ENCODE results near the gene NKAIN1. TPM values are rescaled to one million over a fixed set of nuclear protein-coding genes. Genes with fewer than 3 reads are reported as not detected.
"Not testable (repeated sequence)": the region's sequence is repeated elsewhere in the genome, so short reads cannot be mapped to it uniquely, and the experiment has no call there.

NKAIN1 gene
- total RNA-seq, 6 donors from 2014 or later = 0.13 to 0.31 TPM; not detected in 4

DNA sequence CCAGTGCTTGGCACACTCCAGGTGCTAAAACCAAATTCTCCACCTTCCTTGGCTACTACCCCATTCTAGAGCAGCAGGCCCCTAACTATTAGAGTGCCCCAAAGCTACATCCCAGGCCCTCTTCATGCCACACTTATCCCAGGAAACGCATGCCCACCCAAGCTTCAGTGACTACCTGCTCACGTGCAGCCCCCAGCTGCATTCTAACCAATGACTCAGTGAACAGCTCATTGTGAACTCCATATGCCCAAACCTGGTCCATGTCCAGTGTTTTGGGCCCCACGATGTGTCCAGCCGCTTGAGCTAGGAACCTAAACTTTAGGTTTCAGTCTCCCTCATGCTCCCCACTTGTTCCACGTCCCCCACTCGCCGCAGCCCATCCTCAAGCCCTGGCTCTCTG, 41.5 kb downstream of the NKAIN1 start:
- ATAC-seq (ENCODE audit: low FRiP score in 2 of 2) = no peak
- H3K36me3 ChIP-seq = no peaks in the 10 kb centered on the region

GRCh38 chr1:31196685-31197084, 43.0 kb downstream of the NKAIN1 start:
- DNase-seq (no peak), ATAC-seq (ENCODE audit: low FRiP score in 2 of 2) (peak in 1 of 2 donors; percentile 57)
- H3K27me3 ChIP-seq = no peaks in the 10 kb centered on the region
- H3K9me3 ChIP-seq = no peaks in the 10 kb centered on the region
- H3K27ac ChIP-seq = no peak overlapping the region
- 81 to 86% methylated on average over 2 of the region's 2 CpGs for WGBS, 2 donors
- TF ChIP-seq POLR2A (IDR thresholded peaks at IDR 0.05) = no peak
- TF ChIP-seq, protein P1, sequence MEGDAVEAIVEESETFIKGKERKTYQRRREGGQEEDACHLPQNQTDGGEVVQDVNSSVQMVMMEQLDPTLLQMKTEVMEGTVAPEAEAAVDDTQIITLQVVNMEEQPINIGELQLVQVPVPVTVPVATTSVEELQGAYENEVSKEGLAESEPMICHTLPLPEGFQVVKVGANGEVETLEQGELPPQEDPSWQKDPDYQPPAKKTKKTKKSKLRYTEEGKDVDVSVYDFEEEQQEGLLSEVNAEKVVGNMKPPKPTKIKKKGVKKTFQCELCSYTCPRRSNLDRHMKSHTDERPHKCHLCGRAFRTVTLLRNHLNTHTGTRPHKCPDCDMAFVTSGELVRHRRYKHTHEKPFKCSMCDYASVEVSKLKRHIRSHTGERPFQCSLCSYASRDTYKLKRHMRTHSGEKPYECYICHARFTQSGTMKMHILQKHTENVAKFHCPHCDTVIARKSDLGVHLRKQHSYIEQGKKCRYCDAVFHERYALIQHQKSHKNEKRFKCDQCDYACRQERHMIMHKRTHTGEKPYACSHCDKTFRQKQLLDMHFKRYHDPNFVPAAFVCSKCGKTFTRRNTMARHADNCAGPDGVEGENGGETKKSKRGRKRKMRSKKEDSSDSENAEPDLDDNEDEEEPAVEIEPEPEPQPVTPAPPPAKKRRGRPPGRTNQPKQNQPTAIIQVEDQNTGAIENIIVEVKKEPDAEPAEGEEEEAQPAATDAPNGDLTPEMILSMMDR (IDR thresholded peaks at IDR 0.05) = no peak
- TF ChIP-seq EP300 (IDR thresholded peaks at IDR 0.05) = no peak
- no peak for TF ChIP-seq POLR2AphosphoS5 (IDR thresholded peaks at IDR 0.05)
- H3K36me3 ChIP-seq = no peaks in the 10 kb centered on the region
- no peaks in the 10 kb centered on the region for H3K4me1 ChIP-seq
- H3K4me3 ChIP-seq = no peak overlapping the region

More for the DNA sequence above, 41.5 kb downstream of the NKAIN1 start:
- Histone ChIP-seq H3K9me3 (no peaks in the 10 kb centered on the region), H3K4me3 (no peak overlapping the region), H3K27me3 (no peaks in the 10 kb centered on the region), H3K4me1 (no peaks in the 10 kb centered on the region), H3K27ac (no peak overlapping the region)
- DNase-seq = no peak
- TF ChIP-seq POLR2A (IDR thresholded peaks at IDR 0.05) (no peak), EP300 (IDR thresholded peaks at IDR 0.05) (no peak), POLR2AphosphoS5 (IDR thresholded peaks at IDR 0.05) (no peak)
- TF ChIP-seq, protein P1 (IDR thresholded peaks at IDR 0.05) = no peak
- WGBS, 2 donors = 83 to 86% methylated on average over 7 of the region's 7 CpGs

GRCh38 chr1:31195267-31195666, 44.4 kb downstream of the NKAIN1 start:
- not testable (repeated sequence) for H3K4me1 ChIP-seq; H3K27me3 ChIP-seq; H3K36me3 ChIP-seq; H3K9me3 ChIP-seq; H3K27ac ChIP-seq; ATAC-seq (ENCODE audit: low FRiP score in 2 of 2); H3K4me3 ChIP-seq
- peak in 1 of 2 donors; percentile 52 for DNase-seq
- 86 to 94% methylated on average over 10 of the region's 10 CpGs for WGBS, 2 donors

- ATAC-seq (ENCODE audit: low FRiP score in 2 of 2) (no peak), DNase-seq (no peak)
- Histone ChIP-seq H3K36me3 (no peaks in the 10 kb centered on the region), H3K9me3 (no peaks in the 10 kb centered on the region), H3K27ac (no peak overlapping the region), H3K4me1 (no peaks in the 10 kb centered on the region), H3K4me3 (no peak overlapping the region), H3K27me3 (no peaks in the 10 kb centered on the region)
- 73 to 77% methylated on average over 5 of the region's 5 CpGs for WGBS, 2 donors
- TF ChIP-seq EP300 (IDR thresholded peaks at IDR 0.05) = no peak
These were observed 46.0 kb downstream of the NKAIN1 start for GRCh38 chr1:31193729-31194128.

DNA sequence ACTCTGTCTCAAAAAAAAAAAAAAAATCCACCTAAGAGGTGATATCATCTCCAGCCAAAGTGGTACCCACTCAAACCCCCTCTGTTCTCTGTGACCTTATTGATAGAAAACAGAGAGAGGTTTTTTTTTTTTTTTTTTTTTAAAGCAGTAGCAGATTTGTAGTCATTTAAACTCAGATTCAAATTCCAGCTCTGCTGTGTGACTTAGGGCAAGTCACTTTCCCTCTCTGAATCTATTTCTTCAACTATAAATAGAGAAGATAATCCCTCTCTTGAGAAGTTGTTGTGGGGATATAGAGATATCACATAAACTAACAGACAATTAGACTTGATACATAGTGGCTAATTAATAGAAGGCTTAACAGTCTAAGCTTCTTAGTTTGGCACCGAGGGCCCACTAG, 48.4 kb downstream of the NKAIN1 start:
- no peaks in the 10 kb centered on the region for H3K9me3 ChIP-seq
- H3K27ac ChIP-seq = no peak overlapping the region
- 81 to 87% methylated on average over 1 of the region's 1 CpG for WGBS, 2 donors
- TF ChIP-seq, protein P1 (IDR thresholded peaks at IDR 0.05) = no peak
- TF ChIP-seq POLR2A (IDR thresholded peaks at IDR 0.05) = no peak
- no peak for TF ChIP-seq EP300 (IDR thresholded peaks at IDR 0.05)
- no peak for TF ChIP-seq POLR2AphosphoS5 (IDR thresholded peaks at IDR 0.05)
- no peak for ATAC-seq (ENCODE audit: low FRiP score in 2 of 2)
- H3K36me3 ChIP-seq = no peaks in the 10 kb centered on the region
- DNase-seq = no peak
- no peaks in the 10 kb centered on the region for H3K4me1 ChIP-seq
- H3K27me3 ChIP-seq = no peaks in the 10 kb centered on the region
- H3K4me3 ChIP-seq = no peak overlapping the region
